NCI-H446 treated with DMSO at 0.1 percent for 48 hours (cell line): ENCODE data around the gene NSL1.

Source experiments
- DNase-seq: peaks from one replicate; lab custom pipeline; 2025; lab: John Stamatoyannopoulos, UW

NSL1 gene

GRCh38 chr1:212703991-212704564 lies 87.5 kb downstream of the NSL1 start:
- no peak for DNase-seq

- no peak for DNase-seq
These were observed 88.9 kb downstream of the NSL1 start for GRCh38 chr1:212702672-212703071.

GRCh38 chr1:212701910-212702309 lies 89.7 kb downstream of the NSL1 start:
- no peak for DNase-seq

DNA sequence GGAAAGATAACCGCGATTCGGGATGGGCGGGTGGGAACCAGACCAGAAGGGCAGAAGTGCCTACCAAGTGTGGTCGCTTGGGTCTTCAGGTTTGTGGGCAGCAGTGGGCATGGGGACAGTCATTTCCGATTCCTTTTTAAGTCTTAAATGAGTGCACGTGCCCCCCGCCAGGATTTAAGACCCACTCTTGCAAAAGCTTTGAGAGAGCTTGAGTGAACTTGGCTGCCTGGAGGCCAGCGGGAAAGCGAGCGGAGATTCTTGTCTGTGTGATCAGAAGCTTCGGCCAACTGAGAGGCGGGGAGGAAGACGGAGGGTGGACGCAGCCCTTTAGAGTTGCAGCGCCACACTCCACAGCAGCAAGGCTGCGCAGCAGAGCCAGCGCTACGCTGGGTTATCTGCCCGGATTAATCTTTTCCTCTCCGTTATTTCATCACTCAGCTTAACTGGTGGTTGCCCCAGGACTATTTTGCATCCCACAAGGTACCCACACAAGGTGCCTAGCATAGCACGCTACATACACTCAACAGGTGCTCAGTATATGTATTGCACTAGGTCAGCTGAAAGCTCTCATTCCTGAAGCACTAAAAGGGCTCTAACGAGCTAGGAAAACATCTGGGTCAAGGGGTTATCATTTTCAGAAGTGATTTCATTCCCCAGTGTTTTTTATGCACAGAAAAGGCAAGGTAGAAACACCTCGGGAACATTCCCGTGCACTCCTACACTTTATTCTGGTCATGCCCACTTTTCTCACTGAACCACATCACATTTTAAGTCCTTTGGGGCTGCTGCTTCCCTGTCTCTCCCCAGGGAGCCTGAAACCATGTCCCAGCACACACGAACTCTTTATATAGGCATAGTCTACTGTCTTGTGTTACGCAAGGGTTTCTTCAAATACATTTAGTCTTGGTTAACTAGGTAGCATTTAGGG lies 90.4 kb downstream of the NSL1 start:
- no peak for DNase-seq

- DNase-seq, result no peak
These were observed 91.2 kb downstream of the NSL1 start for GRCh38 chr1:212700223-212700891.

- DNase-seq, result no peak
These were observed 91.9 kb downstream of the NSL1 start, which contains the start of gene BATF3 for GRCh38 chr1:212699625-212700222. TSS of gene BATF3 (minus strand) at chr1:212699840. CDS start at chr1:212699762, 78 bp downstream.

DNA sequence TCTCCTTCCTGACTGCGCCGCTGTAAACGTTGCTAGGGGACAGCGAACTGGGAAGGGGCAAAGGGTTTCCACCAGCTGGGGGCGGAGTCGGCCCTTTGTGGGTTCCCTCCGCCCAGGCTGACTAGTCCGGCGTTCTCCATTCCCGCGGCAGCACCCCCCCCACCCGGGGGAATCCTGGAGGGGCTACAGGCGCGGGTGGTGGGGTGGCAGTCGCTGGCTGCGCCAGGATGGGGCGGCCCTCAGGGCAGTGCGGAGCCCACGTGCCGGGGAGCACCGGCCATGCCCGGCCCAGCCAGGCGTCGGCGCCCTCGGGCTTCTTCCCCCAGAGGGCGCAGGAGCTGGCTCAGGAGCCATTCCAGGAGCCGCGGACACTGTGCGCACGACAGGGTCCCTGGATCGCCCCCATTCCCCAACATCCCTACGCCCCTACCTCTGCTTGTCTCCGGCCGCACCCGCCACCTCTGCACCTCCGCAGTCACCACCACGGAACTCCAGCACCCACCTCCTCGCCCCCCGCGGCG lies 92.4 kb downstream of the NSL1 start:
- DNase-seq, result peak; percentile 7

DNA sequence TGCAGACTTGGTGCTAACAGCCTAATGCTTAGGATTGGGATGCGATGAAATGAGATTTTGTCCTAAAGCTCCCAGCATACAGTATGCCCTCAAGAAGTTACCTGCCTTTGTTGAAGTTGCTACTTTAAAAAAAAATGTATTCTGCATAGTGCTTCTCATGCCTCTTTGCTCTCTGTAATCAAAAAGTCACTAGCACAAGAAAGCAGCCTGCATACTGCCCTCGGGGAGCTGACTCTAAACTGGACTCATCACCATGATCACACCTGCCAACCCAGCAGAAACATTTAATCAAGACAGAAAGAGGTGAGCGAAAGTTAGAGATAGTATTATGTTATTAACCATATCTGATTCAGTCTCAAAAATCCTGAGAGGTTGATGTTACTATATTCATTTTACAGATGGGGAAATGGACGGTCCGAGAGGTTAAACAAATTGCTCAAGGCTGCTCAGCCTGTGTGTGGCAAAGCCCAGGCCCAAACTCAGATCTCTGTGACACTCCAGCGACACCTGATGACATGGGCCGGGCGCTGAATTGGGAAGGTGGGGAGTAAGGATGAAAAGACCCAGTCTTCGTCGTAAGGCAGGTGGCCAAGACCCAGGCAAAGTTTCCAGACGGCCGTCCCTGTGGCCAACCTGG lies 93.0 kb downstream of the NSL1 start:
- no peak for DNase-seq

DNA sequence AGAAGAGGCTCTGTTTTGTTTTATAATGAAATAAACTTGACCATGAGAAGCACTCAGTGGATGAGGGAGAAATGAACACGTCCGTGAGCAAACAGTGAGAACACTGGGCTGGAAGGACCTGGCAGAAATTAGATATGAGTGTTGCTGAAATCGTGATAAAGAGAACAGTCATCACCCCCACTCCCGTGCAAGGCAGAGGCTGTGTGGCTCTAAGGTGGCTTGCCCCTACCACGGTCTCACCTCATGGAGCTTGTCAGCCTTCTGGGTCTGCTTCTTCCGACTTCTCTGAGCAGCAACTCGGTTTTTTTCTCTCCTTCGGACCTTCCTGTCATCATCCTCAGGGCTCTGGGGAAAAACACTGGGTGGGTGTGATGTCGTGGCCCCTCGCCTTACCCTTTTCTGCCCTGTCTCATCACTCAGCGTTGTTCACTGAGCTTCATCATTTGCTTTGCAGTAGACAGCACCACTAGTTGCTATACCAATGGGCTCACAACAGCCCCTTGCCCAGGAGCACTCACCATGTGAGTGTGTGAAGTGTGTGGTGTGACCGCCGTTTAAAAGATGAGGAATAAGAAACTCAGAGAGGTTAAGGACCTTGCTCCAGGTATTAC lies 94.8 kb downstream of the NSL1 start:
- no peak for DNase-seq

DNA sequence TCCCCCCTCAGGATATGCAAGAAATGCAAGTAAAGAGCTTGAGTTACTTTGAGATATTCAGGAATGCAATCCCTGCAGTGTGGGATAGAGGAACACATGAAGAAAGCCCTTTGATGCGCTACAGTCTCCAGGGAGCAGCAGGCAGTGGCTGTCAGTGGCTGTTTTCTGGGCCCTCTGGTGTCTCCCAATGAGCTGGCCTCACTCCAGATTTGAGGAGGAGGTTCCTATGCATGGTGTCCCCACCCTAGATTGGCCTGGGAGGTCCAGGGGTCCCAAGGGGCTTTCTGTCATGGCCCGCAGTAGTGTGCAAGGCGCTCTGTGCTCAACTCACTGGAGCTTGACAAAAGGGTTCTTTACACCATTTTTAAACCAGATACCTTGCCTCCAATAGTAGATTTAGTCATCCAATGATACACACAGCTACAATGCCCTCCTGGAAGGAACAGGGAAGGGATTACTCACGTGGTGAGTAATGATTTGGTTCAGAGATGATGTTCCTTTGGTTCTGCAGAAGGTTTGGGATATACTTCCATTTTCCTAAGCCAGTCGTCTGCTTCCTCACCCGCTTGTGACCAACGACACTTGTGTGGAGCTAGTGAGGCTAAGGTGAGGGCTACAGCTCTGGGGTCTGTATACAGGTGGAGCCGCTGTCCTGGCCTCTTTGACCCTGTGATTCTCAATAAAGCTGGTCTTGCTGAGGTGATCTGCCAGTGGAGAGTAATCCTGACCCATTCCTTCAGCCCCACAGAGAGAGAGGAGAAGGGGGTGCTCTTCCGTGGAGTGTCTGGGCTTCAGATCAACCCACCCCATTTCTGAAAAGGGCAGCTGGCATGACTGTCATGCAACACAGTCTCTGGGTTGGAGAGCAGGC lies 98.6 kb downstream of the NSL1 start:
- DNase-seq, result no peak

DNA sequence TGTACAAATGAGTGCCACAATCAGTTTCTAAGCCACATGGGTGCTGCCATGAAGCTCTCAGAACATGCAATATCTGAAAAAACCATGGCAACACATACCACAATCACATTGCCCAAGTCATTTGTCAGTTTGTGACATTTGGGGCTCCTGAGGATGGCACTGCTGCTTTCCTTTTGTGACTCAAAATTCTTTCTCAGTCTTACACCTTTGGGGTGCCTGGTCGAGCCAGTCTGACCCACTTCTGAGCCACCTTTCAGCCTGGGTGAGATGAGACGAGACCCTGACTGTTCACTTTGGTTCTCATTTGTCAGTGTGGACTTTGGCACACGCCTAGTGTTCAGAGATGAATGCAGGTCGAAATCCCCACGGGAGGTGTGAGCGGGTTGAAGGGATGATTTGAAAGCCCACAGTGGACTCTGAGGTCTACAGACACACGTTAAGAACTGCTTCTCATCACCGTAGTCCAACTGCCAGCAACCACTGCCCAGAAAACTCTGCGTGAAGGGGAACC lies 100.0 kb downstream of the NSL1 start:
- no peak for DNase-seq

GRCh38 chr1:212690816-212691403 lies 100.7 kb downstream of the NSL1 start:
- no peak for DNase-seq

DNA sequence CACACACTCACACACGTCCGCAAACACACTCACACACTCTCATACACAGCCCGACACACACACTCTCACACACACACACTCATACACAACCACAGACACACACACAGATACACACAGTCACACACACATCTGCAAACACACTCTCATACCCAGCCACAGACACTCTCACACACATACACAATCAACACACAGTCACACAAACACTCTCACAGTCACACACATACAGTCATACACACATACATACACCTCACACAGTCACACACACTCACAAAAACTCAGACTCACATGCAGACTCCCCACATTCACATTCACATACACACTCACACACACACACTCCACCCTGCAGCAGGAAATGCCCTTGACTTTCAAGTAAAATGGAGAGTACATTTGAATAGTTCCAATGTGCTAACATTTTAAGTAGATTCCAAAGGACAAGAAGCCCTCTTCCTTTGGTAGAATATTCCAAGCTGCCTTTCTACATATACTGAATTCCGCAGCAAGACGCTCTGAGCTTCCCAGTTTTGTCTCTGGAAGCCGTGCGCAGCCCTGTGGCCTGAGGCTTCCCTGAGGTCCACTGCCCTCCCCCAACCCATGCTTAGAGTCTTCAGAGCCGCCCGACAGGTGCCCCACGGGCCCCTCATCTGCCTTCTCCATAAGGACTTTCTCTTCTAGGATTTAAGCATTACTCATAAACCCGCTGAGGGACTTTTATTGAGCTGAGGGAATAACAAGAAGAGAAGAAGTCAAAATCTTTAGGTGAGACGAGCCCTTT lies 101.6 kb downstream of the NSL1 start:
- no peak for DNase-seq

GRCh38 chr1:212689196-212689725 lies 102.3 kb downstream of the NSL1 start:
- no peak for DNase-seq

DNA sequence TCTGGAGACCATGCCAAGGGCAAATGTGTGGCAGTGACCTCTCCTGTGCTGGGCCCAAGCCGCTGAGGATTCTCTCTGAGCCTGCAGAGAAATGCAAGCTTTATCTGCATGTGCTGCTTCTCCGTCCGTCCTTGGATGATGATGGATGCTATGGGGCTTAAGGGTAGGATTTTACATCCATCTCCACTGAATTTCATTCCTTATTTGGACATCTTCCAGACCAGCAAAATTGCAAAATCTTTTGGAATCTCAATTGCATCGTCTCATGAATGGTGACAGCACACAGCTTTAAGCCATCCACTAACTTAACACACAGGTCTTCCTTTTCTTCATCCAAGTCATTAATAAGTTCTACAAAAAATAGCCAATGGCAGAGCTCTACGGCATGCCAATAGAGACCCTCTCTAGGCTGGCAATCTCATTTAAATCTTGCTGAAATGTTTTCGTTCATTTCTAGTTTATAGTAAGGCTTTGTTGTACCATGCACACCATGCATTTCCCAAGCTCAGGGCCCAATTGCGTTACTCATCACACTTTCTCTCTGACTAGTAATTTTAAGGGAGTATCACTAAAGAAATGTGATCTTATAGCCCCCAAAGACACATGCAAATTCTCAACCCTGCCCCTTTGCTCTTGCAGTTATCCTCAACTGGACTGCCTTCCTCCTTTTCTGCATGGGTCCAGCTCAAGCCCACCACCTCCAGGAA lies 103.1 kb downstream of the NSL1 start:
- no peak for DNase-seq

DNA sequence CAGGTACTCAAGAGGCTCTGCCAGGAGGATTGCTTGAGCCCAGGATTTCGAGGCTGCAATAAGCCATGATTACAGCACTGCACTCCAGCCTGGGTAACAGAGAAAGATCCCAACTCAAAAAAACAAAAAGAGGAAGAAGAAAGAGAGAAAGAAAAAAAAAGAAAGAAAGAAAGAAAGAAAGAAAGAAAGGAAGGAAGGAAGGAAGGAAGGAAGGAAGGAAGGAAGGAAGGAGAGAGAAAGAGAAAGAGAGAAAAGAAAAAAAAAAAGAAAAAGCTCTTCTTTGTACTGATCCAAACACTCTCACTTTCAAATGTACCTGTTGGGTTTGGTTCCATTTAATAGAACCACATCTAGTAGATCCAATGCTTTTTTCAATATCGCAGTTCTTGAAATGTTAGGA lies 103.8 kb downstream of the NSL1 start:
- DNase-seq, result no peak

- no peak for DNase-seq
These were observed 105.0 kb downstream of the NSL1 start for GRCh38 chr1:212686591-212686990.

- no peak for DNase-seq
These were observed 105.5 kb downstream of the NSL1 start for GRCh38 chr1:212686069-212686468.
